Keratinocyte (primary cell): ENCODE results near the gene LHX3.

ENCODE experiments used
- EZH2 ChIP-seq: IDR thresholded peaks from one replicate; pipeline ENCODE4 v1.6.1; 2012; ENCODE audit warnings: inconsistent platforms, mild to moderate bottlenecking, low read length, moderate library complexity
- TF ChIP-seq, protein P1 (sequence below), 3 experiments: IDR thresholded peaks in 1 of 3; conservative IDR thresholded peaks in 1 of 3; optimal IDR thresholded peaks in 1 of 3; 2 replicates in 2 of 3; 3 replicates in 1 of 3; pipeline versions ENCODE3 to v1.5.1; 2011; ENCODE audit warnings: low read length in 3 of 3, mild to moderate bottlenecking in 3 of 3, moderate library complexity in 2 of 3, control low read depth in 1 of 3, inconsistent platforms in 1 of 3; ENCODE audit not compliant: insufficient read depth in 2 of 3; ENCODE audit errors: extremely low read depth in 1 of 3

- TF ChIP-seq, protein P1, sequence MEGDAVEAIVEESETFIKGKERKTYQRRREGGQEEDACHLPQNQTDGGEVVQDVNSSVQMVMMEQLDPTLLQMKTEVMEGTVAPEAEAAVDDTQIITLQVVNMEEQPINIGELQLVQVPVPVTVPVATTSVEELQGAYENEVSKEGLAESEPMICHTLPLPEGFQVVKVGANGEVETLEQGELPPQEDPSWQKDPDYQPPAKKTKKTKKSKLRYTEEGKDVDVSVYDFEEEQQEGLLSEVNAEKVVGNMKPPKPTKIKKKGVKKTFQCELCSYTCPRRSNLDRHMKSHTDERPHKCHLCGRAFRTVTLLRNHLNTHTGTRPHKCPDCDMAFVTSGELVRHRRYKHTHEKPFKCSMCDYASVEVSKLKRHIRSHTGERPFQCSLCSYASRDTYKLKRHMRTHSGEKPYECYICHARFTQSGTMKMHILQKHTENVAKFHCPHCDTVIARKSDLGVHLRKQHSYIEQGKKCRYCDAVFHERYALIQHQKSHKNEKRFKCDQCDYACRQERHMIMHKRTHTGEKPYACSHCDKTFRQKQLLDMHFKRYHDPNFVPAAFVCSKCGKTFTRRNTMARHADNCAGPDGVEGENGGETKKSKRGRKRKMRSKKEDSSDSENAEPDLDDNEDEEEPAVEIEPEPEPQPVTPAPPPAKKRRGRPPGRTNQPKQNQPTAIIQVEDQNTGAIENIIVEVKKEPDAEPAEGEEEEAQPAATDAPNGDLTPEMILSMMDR (optimal IDR thresholded peaks at IDR 0.05 in 1 of 3, IDR thresholded peaks at IDR 0.05 in 1 of 3, conservative IDR thresholded peaks at IDR 0.05 in 1 of 3; ENCODE audit: extremely low read depth in 1 of 3, insufficient read depth in 2 of 3, low read length in 3 of 3), result no peak
- TF ChIP-seq EZH2, result no peak
These were observed 43.2 kb upstream of the LHX3 start for GRCh38 chr9:136247947-136248637.
